Measurements from ENCODE around the gene PARP16. TPM values are rescaled to one million over a fixed set of nuclear protein-coding genes. Genes with fewer than 3 reads are reported as not detected.
A peak's percentile ranks its signal among the peaks of the same experiment; 100 is the strongest.

PARP16 gene
- total RNA-seq, 1 experiment from 2014 or later = 9.7 TPM

GRCh38 chr15:65211482-65211982 lies 75.2 kb downstream of the PARP16 start:
- BruUV-seq (replicated peaks) = no TSS peak
- CTCF ChIA-PET = interaction anchor here (1.8 kb wide), 1 partner anchor 11 kb away, joined by 7 read pairs; no protein-coding TSS in a partner anchor
- POLR2A ChIA-PET = interaction anchor here (1.4 kb wide), 1 partner anchor 93 kb away, joined by 4 read pairs; the partner anchor contains the start of gene RNU5B-1

More at GRCh38 chr15:65211482-65211982, 75.2 kb downstream of the PARP16 start:
- Histone ChIP-seq H2AFZ (ENCODE audit: low read depth, low read length, poor library complexity, severe bottlenecking) (no peak overlapping the region), H3K27ac (ENCODE audit: low read depth, low read length) (no peak overlapping the region), H3K36me3 (ENCODE audit: control insufficient read depth in 1 of 2, insufficient read depth in 2 of 2, low read length in 2 of 2) (no peaks in the 10 kb centered on the region), H3K27me3 (ENCODE audit: insufficient read depth, low read length) (no peaks in the 10 kb centered on the region), H3K4me1 (ENCODE audit: control insufficient read depth in 1 of 2, insufficient read depth in 2 of 2, low read length in 2 of 2) (peaks cover 2 to 8% of the 10 kb centered on the region in 2 experiments; a peak in 1 of 4 replicates), H3K9ac (ENCODE audit: low read length) (no peak overlapping the region), H3K9me3 (ENCODE audit: control insufficient read depth in 1 of 2, insufficient read depth in 1 of 2, low read depth in 1 of 2, low read length in 2 of 2) (no peaks in the 10 kb centered on the region), H4K20me1 (ENCODE audit: insufficient read depth) (no peaks in the 10 kb centered on the region), H3K4me2 (ENCODE audit: low read length) (no peak overlapping the region), H3K4me3 (replicated peaks in 1 of 2; ENCODE audit: low read depth in 1 of 2, low read length in 2 of 2) (no peak overlapping the region), H3K9me2 (ENCODE audit: insufficient read depth) (no peaks in the 10 kb centered on the region), H3K79me2 (ENCODE audit: insufficient read depth, low read length) (no peaks in the 10 kb centered on the region)
- no peak for TF ChIP-seq FOSL1 (IDR thresholded peaks at IDR 0.05; ENCODE audit: low read depth)
- TF ChIP-seq YY1 (IDR thresholded peaks at IDR 0.05; ENCODE audit: extremely low read depth, insufficient replicate concordance, low read depth, low read length) = no peak
- TF ChIP-seq ZFX (IDR thresholded peaks at IDR 0.05) = no peak
- no peak for TF ChIP-seq CEBPB (IDR thresholded peaks at IDR 0.05; ENCODE audit: low read depth)
- TF ChIP-seq POLR2AphosphoS5 (IDR thresholded peaks at IDR 0.05; ENCODE audit: low read depth, low read length) = no peak
- TF ChIP-seq, protein P1, sequence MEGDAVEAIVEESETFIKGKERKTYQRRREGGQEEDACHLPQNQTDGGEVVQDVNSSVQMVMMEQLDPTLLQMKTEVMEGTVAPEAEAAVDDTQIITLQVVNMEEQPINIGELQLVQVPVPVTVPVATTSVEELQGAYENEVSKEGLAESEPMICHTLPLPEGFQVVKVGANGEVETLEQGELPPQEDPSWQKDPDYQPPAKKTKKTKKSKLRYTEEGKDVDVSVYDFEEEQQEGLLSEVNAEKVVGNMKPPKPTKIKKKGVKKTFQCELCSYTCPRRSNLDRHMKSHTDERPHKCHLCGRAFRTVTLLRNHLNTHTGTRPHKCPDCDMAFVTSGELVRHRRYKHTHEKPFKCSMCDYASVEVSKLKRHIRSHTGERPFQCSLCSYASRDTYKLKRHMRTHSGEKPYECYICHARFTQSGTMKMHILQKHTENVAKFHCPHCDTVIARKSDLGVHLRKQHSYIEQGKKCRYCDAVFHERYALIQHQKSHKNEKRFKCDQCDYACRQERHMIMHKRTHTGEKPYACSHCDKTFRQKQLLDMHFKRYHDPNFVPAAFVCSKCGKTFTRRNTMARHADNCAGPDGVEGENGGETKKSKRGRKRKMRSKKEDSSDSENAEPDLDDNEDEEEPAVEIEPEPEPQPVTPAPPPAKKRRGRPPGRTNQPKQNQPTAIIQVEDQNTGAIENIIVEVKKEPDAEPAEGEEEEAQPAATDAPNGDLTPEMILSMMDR (IDR thresholded peaks at IDR 0.05 in 2 of 3, conservative IDR thresholded peaks at IDR 0.05 in 1 of 3; ENCODE audit: borderline replicate concordance in 1 of 3, insufficient read depth in 1 of 3, low read depth in 2 of 3, low read length in 2 of 3) = no peak
- TF ChIP-seq CBX3 (IDR thresholded peaks at IDR 0.05; ENCODE audit: low read depth) = no peak
- intact Hi-C loops (cut with micrococcal nuclease) = no loop called here
- DNase-seq (ENCODE audit: low read depth, low spot score) (no peak), ATAC-seq (peak; percentile 12; the same call in 1 of the 2 replicates)
- RAD21 ChIA-PET (ENCODE audit: low non-redundant PET in 1 of 2, low total read pairs in 2 of 2, uncharacterized antibody in 2 of 2, unreplicated experiment in 2 of 2) = no interaction called here

Measured in HCT116 (cell line).